ENCODE results near the gene LSM11. TPM values are rescaled to one million over a fixed set of nuclear protein-coding genes. Genes with fewer than 3 reads are reported as not detected.

The LSM11 gene
- total RNA-seq, 6 experiments from 2014 or later: 0.75 to 1.5 (median 1.0) TPM

DNA sequence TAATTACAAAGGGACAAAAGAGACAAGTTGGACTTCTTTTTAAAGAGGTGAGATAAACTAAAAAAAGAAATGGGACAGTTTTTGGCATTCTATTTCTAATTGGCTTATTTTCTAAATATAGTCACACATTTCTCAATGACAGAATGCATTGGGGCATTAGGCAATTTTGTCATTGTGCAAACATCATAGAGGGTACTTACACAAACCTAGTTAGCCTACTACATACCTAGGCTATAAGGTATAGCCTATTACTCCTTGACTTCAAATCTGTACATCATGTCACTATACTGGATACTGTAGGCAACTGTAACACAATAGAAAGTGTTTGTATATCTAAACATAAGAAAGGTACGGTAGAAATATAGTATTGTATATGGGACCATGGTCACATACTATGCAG lies 56.1 kb downstream of the LSM11 start:
- ATAC-seq: peak; percentile 43 to 78 (median 72)
- H3K36me3 ChIP-seq: peaks cover 0 to 15% (median under 1%) of the 10 kb centered on the region in 4 donors
- no peaks in the 10 kb centered on the region for H3K9me3 ChIP-seq
- 90% methylated on average over 1 of the region's 1 CpG for WGBS (ENCODE audit: insufficient coverage, low coverage, low lambda C conversion rate, missing lambda C conversion rate)
- intact Hi-C loops (cut with DNase I): no loop called here
- peaks cover 0 to 21% (median 6%) of the 10 kb centered on the region in 4 donors for H3K4me1 ChIP-seq
- DNase-seq: no peak
- H3K4me3 ChIP-seq: no peak overlapping the region
- no peaks in the 10 kb centered on the region for H3K27me3 ChIP-seq
- TF ChIP-seq POLR2A (IDR thresholded peaks at IDR 0.05) (no peak), CTCF (IDR thresholded peaks at IDR 0.05) (no peak)
- no peak overlapping the region for H3K27ac ChIP-seq

- ATAC-seq: no peak
- Histone ChIP-seq H3K4me3 (no peak overlapping the region), H3K27ac (no peak overlapping the region), H3K4me1 (peaks cover 0 to 21% (median 6%) of the 10 kb centered on the region in 4 donors), H3K27me3 (no peaks in the 10 kb centered on the region), H3K9me3 (no peaks in the 10 kb centered on the region), H3K36me3 (peaks cover 0 to 18% (median under 1%) of the 10 kb centered on the region in 4 donors)
- TF ChIP-seq POLR2A (IDR thresholded peaks at IDR 0.05) (no peak), CTCF (IDR thresholded peaks at IDR 0.05) (no peak)
- intact Hi-C loops (cut with DNase I): no loop called here
- WGBS (ENCODE audit: insufficient coverage, low coverage, low lambda C conversion rate, missing lambda C conversion rate): 87% methylated on average over 1 of the region's 1 CpG
- DNase-seq: no peak
These were observed 56.6 kb downstream of the LSM11 start for GRCh38 chr5:157800137-157800536.

DNA sequence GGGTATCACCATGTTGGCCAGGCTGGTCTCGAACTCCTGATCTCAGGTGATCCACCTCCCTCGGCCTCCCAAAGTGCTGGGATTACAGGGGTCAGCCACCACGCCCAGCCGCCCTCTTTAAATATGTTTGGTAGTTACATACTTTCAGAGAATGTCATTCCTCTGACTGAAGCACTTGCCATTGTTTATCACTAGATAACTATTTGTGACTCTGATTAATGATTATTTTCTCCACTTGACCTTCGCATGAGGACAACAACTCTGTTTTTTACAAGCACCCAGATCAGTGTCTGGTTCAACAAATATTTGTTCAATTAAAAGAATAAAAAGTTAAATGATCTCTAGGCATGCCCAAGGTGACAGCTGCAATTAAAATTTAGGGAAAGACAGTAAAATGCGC lies 59.2 kb downstream of the LSM11 start:
- TF ChIP-seq CTCF (IDR thresholded peaks at IDR 0.05) (no peak), POLR2A (IDR thresholded peaks at IDR 0.05) (no peak)
- Histone ChIP-seq H3K27me3 (no peaks in the 10 kb centered on the region), H3K36me3 (peaks cover 0 to 26% (median 10%) of the 10 kb centered on the region in 4 donors), H3K27ac (no peak overlapping the region), H3K4me3 (no peak overlapping the region), H3K9me3 (no peaks in the 10 kb centered on the region), H3K4me1 (peaks cover 0 to 21% (median 6%) of the 10 kb centered on the region in 4 donors)
- intact Hi-C loops (cut with DNase I): no loop called here
- WGBS (ENCODE audit: insufficient coverage, low coverage, low lambda C conversion rate, missing lambda C conversion rate): 48% methylated on average over 6 of the region's 6 CpGs
- DNase-seq (no peak), ATAC-seq (peak; percentile 59 to 76 (median 72))

DNA sequence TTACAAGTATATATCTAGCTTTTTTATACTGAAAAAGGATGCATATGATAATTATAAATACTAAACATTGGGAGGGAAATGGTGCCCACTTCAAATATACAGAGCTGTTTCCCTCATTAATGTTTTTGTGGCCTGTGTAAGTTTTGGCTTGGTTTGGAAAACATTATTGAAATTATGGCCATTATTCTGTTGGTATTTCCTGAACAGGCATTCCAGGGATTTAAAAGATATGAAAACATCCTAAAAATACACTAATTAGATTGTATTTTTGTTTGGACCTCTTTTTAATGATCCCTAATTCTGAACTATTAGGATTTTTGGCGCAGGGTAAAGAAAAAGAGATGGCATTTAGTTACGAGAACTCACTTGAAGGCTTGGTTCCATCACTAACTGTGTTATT lies 64.5 kb downstream of the LSM11 start:
- Histone ChIP-seq H3K27me3 (no peaks in the 10 kb centered on the region), H3K4me1 (peaks cover 0 to 8% (median under 1%) of the 10 kb centered on the region in 4 donors), H3K27ac (no peak overlapping the region), H3K36me3 (peaks cover 0 to 54% (median 22%) of the 10 kb centered on the region in 4 donors), H3K9me3 (no peaks in the 10 kb centered on the region), H3K4me3 (no peak overlapping the region)
- intact Hi-C loops (cut with DNase I): no loop called here
- ATAC-seq: no peak
- TF ChIP-seq CTCF (IDR thresholded peaks at IDR 0.05): no peak
- no peak for DNase-seq
- 65% methylated on average over 2 of the region's 2 CpGs for WGBS (ENCODE audit: insufficient coverage, low coverage, low lambda C conversion rate, missing lambda C conversion rate)

Small RNA genes lying within 50 kb of the gene (small RNA-seq; reads per million reads assigned to genes)
- gene AC026407.1 (0 reads per million in 2 experiments), gene RNU6-260P (0 reads per million in 2 experiments)

Other genes with a start within 250 kb of the LSM11 start
- 1 to 10 TPM; 1.8 to 9.4 (median 4.5) TPM for gene ADAM19, start 167.9 kb upstream of the LSM11 start, total RNA-seq
- under 1 TPM in 2 of 6 experiments, not detected in 4; 0.07 to 0.12 TPM for gene SOX30, start 91.3 kb upstream of the LSM11 start, total RNA-seq
- not detected for gene C5orf52, start 72.2 kb upstream of the LSM11 start, total RNA-seq
- 1 to 10 TPM; 3.3 to 7.8 (median 5.5) TPM for gene THG1L, start 12.3 kb upstream of the LSM11 start, total RNA-seq
- 10 to 100 TPM; 49.2 to 62.2 (median 51.8) TPM for gene CLINT1, start 115.4 kb downstream of the LSM11 start, total RNA-seq